HG02943 (cell line): Measurements from ENCODE around the gene TMSB10.
"Not testable (repeated sequence)": the region's sequence is repeated elsewhere in the genome, so short reads cannot be mapped to it uniquely, and the experiment has no call there.

ENCODE experiments used
- ATAC-seq: cut with Tn5 transposase; IDR thresholded peaks from one replicate; pipeline ENCODE4 v1.9.1; 2021; ENCODE audit warnings: mild to moderate bottlenecking, low read depth, moderate library complexity; ENCODE audit not compliant: unreplicated experiment

TMSB10 gene

GRCh38 chr2:84905181-84906107 lies at the start of gene TMSB10:
Gene TMSB10 (plus strand): TSS chr2:84905656.
- peak; percentile 62 for ATAC-seq

GRCh38 chr2:84855731-84856130 lies 49.7 kb upstream of the TMSB10 start:
- no peak for ATAC-seq

- ATAC-seq, result no peak
Observed at GRCh38 chr2:84856787-84857186, 48.7 kb upstream of the TMSB10 start.

DNA sequence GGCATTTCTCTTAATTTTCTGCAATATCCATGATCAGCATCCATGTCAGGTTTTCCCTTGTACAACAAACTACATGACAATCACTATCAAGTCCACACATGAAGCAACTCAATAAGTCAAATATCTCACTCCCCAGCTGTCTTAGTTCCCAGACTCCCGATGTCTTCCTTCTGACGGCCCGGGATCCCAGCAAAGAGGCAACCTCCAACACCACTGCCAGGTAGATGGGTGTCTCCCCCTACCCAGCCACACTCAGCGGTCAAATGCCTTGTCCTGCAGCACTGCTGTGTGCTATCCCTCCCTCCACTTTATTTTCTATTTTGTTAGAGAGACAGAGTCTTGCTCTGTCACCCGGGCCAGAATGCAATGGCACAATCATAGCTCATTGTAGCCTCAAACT lies 47.9 kb upstream of the TMSB10 start:
- ATAC-seq, result no peak

- no peak for ATAC-seq
Observed at GRCh38 chr2:84858123-84858522, 47.3 kb upstream of the TMSB10 start.

- no peak for ATAC-seq
Observed at GRCh38 chr2:84858937-84859336, 46.5 kb upstream of the TMSB10 start.

DNA sequence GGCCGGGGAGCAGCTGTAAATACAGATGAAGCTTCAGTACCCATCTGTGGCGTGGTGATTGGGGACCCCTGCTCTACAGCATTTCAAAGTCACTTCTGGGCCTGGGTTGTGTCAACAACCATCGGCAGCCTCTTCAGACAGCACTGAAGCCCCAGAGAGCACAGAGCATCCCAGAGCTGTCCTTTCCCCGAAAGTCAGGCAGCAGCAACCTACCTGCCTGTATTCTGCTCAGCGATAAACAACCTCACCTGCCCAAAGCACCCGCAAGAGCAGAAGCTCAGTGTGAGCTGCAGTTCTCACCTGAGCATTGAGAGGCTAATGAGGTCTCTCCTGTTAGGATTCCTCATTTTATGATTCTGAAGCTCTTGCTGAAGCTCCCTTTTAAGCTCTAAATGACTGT lies 43.9 kb upstream of the TMSB10 start:
- no peak for ATAC-seq

- no peak for ATAC-seq
Observed at GRCh38 chr2:84862006-84862405, 43.5 kb upstream of the TMSB10 start.

GRCh38 chr2:84865181-84865783 lies 40.2 kb upstream of the TMSB10 start:
- no peak for ATAC-seq

GRCh38 chr2:84866122-84866521 lies 39.3 kb upstream of the TMSB10 start:
- ATAC-seq, result no peak

GRCh38 chr2:84868327-84868726 lies 37.1 kb upstream of the TMSB10 start:
- not testable (repeated sequence) for ATAC-seq

DNA sequence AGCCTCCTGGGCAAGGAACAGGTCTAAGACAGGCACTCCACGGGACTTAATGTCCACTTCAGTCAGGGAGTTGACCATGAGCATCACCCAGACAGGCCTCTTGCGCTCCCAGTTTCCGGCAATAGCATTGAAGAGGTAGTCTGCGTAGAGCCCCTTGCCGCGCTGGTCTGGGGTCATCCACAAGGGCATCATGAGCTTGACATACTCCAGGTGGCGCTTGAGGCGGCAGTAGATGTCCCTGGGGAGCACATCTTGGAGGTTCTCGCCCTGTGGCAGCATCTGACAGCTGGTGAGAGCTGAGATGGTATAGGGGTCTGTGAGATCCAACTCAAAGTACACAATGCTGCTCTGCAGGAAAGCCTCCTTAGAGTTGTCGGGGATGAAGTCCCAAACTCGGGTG lies 35.1 kb upstream of the TMSB10 start:
- ATAC-seq, result no peak

DNA sequence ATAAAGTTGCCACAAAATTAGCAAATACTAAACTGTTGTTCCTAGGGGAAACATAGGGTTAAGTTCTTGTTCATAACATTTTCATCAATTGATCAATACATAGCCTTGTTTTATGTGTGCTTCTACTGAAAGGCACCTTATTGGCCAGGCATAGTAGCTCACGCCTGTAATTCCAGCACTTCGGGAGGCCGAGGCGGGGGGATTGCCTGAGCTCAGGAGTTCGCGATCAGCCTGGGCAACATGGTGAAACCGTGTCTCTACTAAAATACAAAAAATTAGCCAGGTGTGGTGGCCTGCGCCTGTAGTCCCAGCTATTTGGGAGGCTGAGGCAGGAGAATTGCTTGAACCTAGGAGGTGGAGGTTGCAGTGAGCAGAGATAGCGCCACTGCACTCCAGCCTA lies 32.8 kb upstream of the TMSB10 start:
- not testable (repeated sequence) for ATAC-seq

DNA sequence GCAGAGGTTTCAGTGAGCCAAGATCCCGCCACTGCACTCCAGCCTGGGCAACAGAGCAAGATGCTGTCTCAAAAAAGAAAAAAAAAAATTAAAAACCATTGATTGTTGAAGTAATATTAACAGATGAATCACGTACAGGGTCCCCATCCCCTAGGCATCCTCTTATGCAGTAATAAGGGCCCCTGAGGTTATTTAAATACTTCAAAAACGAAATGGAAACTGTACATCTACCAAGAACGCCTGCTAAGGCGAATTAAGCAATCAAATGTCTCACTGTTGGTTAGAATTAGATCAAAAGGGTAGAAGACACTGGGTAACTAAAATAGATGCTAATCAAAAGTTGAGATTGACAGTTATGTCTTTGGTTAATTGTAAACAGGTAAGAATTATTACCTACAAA lies 32.1 kb upstream of the TMSB10 start:
- no peak for ATAC-seq

DNA sequence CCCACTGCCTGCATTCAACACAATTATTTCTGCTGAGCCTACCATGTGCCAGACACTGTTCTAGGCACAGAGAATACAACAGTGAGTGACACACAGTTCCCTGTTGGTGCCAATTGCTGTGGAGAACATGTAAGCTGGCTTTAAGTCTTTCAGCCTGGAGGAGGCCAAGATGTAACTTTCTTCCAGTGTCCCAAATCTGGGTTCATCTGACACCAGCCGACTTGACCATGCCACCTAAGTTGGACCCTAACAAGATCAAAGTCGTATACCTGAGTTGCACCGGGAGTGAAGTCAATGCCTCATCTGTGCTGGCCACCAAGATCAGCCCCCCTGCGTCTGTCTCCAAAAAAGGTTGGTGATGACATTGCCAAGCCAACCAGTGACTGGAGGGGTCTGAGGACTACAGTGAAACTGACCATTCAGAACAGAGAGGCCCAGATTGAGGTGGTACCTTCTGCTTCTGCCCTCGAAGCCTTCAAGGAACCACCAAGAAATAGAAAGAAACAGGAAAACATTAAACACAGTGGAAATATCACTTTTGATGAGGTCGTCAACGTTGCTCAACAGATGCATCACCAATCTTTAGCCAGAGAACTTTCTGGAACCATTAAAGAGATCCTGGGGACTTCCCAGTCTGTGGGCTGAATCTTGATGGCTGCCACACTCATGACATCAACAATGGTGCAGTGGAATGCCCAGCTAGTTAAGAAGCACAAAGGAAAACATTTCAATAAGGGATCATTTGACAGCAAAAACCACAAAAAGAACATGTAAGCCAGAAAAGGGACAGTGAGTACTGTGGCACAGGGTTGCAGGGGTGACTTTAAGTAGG lies 30.9 kb upstream of the TMSB10 start:
- no peak for ATAC-seq

DNA sequence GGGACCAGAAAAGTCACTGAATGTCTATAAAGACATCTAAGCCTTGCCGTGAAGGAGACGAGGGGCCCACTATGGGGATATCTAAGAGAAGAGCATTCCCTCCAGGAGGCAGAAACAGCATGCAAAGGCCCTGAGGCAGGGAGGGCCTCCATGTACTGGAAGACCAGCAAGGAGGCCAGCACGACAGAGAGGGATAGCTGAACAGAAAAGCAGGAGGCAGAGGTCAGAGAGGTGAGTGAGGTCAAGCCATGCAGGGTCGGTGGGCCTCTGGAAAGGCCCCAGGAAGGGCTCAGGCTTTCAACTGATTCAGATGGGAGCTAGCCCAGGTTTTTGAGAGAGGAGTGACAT lies 30.3 kb upstream of the TMSB10 start:
- ATAC-seq, result no peak

- not testable (repeated sequence) for ATAC-seq
Observed at GRCh38 chr2:84875619-84876018, 29.8 kb upstream of the TMSB10 start.

DNA sequence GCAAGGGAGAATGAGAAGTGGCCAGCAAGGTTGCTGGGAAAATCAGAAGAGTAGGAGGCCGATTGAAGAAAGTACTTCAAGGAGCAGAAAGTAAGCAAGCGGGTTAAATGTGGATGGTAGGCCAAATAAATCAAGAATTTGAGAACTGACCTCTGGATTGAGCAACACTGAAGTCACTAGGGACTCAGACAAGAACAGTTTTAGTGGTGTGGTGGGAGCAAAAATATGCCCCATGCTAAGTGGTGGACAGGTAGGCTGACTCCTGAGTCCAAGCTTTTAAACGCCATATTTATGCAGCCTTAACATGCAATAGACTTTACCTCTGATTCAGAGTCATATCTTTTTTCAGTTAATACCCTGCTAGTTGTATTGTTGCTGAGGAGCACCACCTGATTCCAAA lies 29.1 kb upstream of the TMSB10 start:
- ATAC-seq, result no peak

DNA sequence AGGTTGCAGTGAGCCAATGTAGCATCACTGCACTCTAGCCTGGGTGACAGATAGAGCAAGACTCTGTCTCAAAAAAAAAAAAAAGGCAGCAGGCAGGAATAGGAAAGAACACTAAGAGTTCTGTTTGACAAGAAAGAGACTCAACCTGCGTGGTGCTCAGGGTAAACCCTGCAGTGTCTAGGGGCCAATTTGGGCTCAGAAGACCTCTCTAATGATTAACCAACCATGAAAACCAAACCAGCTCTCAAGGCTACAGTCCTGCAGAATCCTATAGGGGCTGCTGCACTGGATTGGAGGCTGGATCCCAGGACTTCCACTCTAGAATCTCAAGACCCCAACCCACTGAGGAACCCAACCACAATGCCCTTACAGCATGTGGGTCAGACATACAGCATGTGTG lies 27.0 kb upstream of the TMSB10 start:
- ATAC-seq, result no peak

GRCh38 chr2:84878896-84879583 lies 26.4 kb upstream of the TMSB10 start:
- ATAC-seq, result no peak
